Mucosa of stomach (tissue), 1 donor: ENCODE data around the gene ALCAM.

Experiments used
- H3K27me3 ChIP-seq: one replicate; pipeline ENCODE4 v1.7.0; 2013; ENCODE audit warnings: mild to moderate bottlenecking, low read length; ENCODE audit not compliant: control insufficient read depth, insufficient read depth
- H3K36me3 ChIP-seq: one replicate; pipeline ENCODE4 v1.7.0; 2013; ENCODE audit warnings: low read length; ENCODE audit not compliant: control insufficient read depth, insufficient read depth
- H3K4me1 ChIP-seq: one replicate; pipeline ENCODE4 v1.7.0; 2013; ENCODE audit warnings: mild to moderate bottlenecking, low read length; ENCODE audit not compliant: control insufficient read depth, insufficient read depth
- H3K4me3 ChIP-seq: one replicate; pipeline ENCODE4 v1.7.0; 2013; ENCODE audit warnings: low read length
- H3K9ac ChIP-seq: one replicate; pipeline ENCODE4 v1.7.0; 2013; ENCODE audit warnings: mild to moderate bottlenecking, low read length, moderate library complexity
- H3K9me3 ChIP-seq: one replicate; pipeline ENCODE4 v1.7.0; 2013; ENCODE audit warnings: mild to moderate bottlenecking, low read length, moderate library complexity; ENCODE audit not compliant: control insufficient read depth
- donor health status: Pancreatic carcinoma.

The ALCAM gene

DNA sequence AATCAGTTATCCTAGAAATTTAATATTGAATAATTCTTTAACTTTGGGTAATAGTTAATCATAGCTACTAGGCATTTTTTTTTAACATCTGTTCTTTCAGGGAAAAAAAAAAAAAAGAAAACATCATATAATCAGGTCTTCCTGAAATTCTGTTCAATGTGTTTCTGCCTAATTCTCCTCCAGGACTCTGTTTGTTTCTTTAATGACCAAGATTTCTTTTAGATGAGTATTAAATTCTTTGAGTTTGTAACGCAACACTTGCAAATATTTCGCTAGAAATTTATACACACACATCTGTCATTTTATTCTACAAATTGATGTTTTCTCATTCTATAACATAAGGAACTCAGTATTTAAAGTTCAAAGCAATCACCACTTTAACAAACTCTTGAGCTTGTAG, 56.7 kb downstream of the ALCAM start:
- Histone ChIP-seq H3K9ac (no peak overlapping the region), H3K9me3 (no peaks in the 10 kb centered on the region), H3K27me3 (no peaks in the 10 kb centered on the region), H3K4me3 (no peak overlapping the region), H3K36me3 (no peaks in the 10 kb centered on the region), H3K4me1 (no peaks in the 10 kb centered on the region)

DNA sequence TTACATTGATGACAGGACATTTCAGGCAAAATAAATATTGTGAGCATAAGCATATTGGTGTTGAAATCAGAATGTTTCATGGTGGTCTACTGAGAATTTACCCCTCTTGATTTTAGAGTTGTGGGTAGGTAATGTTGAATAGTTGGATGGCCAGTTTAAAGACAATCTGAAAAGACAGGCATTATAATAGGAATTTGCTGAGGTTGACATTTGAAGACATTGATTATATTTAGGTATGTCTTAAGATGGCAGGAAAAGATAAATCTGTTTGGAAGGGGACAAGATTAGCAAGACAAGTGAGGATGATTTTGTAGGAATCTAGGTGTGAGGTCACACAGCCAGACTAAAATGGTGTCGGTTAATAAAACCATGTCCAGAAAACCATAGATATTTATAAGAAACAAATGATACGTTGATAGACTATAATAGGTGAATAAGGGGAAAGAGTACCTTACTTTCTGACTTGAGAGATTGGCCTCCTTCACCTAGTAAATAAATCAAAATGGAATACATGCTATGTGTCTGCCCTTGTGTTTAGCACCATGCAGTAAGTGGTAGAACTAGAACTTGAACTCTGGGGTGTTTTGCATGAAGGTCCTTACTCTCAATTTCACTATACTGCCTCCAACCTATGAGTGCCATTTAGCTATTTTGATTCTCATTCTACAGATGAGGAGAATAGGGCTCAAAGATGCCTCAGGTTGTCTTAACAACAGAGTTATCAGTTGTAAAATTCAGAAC, 57.9 kb downstream of the ALCAM start:
- no peaks in the 10 kb centered on the region for H3K9me3 ChIP-seq
- H3K4me3 ChIP-seq = no peak overlapping the region
- H3K4me1 ChIP-seq = no peaks in the 10 kb centered on the region
- H3K27me3 ChIP-seq = no peaks in the 10 kb centered on the region
- H3K9ac ChIP-seq = no peak overlapping the region
- H3K36me3 ChIP-seq = no peaks in the 10 kb centered on the region

DNA sequence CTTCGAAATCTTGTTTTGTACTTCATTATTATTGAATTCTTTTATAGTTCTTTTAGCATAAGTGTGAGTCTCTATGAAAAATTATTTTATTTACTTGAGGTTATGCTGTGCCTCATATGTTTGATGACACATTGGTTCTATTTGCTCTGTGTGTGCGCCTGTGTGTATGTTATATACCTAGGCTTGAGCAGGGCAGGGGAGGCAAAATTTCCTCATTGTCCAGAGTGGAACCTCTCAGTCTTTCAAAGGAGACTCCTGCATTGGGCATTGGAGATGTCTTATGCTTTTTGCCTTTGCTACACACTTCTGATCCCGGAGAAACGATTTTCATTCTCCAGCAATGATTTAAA, 58.4 kb downstream of the ALCAM start:
- H3K9me3 ChIP-seq = no peaks in the 10 kb centered on the region
- H3K4me3 ChIP-seq = no peak overlapping the region
- H3K9ac ChIP-seq = no peak overlapping the region
- H3K27me3 ChIP-seq = no peaks in the 10 kb centered on the region
- H3K36me3 ChIP-seq = no peaks in the 10 kb centered on the region
- H3K4me1 ChIP-seq = no peaks in the 10 kb centered on the region

DNA sequence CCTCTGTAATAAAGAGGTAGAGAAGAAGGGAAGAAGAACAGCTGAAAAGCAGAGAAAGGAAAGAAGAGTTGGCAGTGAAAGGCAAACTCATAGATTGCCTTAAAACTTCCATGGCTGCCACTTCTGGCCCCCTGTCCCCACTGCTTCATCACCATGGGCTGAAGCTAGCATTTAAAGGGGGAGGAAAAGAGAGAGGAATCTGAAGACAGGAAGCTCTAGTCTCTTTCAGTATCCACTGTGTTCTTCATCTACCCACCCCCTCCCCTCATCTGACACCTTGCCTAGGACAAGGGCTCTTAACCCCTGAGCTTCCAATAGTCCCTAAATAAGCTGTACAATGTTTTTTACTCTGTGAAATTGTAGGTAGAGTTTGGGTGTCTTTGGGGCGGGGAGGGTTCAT, 60.6 kb downstream of the ALCAM start:
- Histone ChIP-seq H3K9me3 (no peaks in the 10 kb centered on the region), H3K4me3 (no peak overlapping the region), H3K4me1 (no peaks in the 10 kb centered on the region), H3K36me3 (no peaks in the 10 kb centered on the region), H3K9ac (no peak overlapping the region), H3K27me3 (no peaks in the 10 kb centered on the region)

DNA sequence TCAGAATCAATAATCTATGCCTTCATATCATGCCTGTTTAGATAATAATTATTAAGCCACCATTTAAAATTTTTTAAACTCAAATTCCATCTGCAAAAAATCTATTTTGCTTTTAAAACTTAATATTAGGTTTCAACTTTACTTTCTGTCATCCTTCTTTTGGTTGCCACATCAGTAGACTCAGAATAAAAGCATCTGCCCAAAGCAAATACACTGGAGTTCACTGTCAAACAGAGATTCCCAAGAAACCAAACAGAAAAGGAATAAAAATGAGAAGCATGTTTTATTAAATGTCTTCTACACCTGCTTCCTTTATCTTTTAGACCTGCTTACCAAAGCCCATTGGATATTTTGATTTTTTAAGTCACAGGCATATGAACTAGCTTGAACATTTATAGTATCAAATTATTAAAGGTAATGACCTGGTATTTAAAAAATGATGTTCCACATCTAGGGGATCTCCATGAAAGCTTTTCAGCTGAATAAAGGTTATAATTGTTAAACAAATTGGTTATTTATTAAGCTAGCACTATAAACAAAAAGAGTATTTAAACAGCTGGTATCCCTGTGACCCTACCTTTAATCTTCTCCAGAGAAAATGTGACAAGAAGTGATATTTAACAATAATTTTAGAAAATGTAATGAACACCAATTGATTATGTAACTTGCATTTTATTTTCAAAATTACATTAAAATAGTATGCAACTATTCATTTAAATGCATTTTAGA, 62.5 kb downstream of the ALCAM start:
- H3K9ac ChIP-seq = no peak overlapping the region
- no peak overlapping the region for H3K4me3 ChIP-seq
- H3K36me3 ChIP-seq = no peaks in the 10 kb centered on the region
- H3K4me1 ChIP-seq = no peaks in the 10 kb centered on the region
- no peaks in the 10 kb centered on the region for H3K27me3 ChIP-seq
- no peaks in the 10 kb centered on the region for H3K9me3 ChIP-seq

DNA sequence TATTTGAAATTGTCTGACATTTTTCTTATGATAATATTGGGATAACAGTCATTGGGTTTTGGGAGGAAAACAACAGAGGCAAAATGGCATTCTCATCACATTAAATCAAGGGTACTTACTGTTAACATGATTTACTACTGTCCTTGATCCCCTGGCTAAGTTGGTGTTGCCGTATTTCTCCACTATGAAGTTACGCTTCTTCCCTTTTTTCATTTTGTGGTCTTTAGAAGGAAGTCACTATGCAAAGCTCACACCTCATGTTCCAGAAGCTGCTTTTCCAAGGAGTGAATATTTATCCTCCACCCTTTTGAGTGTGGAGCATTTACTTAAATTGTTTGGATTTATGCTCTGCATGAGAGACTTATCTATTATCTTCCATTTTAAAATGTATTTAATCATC, 63.7 kb downstream of the ALCAM start:
- Histone ChIP-seq H3K4me1 (no peaks in the 10 kb centered on the region), H3K9me3 (no peaks in the 10 kb centered on the region), H3K36me3 (no peaks in the 10 kb centered on the region), H3K9ac (no peak overlapping the region), H3K27me3 (no peaks in the 10 kb centered on the region), H3K4me3 (no peak overlapping the region)

DNA sequence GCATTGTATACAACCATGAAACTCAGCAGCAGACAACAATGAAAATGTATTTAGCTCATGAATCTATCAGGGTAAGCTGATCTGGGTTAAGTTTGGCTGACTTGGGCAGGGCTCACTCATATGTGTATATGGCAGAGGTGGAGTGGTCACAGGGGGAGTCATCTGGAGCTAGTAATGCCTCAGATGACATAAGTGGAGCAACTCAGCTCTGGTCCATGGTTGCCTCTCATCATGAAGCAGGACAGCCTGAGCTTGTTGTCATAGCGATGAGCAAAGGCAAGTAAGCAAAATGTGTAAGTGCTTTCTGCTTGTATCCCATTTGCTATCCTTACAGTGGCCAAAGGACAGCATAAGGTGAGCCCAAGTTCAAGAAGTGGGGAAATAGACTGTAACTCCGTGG, 64.5 kb downstream of the ALCAM start:
- no peaks in the 10 kb centered on the region for H3K27me3 ChIP-seq
- H3K9me3 ChIP-seq = no peaks in the 10 kb centered on the region
- no peaks in the 10 kb centered on the region for H3K36me3 ChIP-seq
- no peaks in the 10 kb centered on the region for H3K4me1 ChIP-seq
- H3K9ac ChIP-seq = no peak overlapping the region
- no peak overlapping the region for H3K4me3 ChIP-seq

DNA sequence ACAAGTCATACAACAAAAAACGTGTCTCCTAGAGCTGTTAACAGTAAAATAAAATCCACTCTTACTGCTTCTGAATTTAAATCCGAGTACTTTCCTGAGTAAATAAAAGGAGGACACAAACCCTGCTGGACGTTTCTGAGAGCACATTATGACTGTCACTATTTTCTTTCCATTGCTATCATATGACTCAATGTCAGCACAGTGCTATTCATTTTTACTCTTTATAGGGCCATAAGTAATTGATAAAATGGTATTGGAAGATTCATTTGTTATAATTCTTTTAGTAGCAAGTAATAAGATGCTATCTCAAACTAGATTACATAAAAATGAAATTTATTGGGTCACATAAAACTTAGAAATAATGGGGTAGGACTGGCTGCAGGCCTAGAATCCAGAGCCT, 68.6 kb downstream of the ALCAM start:
- Histone ChIP-seq H3K36me3 (no peaks in the 10 kb centered on the region), H3K4me3 (no peak overlapping the region), H3K9ac (no peak overlapping the region), H3K4me1 (peaks cover 2% of the 10 kb centered on the region), H3K9me3 (no peaks in the 10 kb centered on the region), H3K27me3 (no peaks in the 10 kb centered on the region)

DNA sequence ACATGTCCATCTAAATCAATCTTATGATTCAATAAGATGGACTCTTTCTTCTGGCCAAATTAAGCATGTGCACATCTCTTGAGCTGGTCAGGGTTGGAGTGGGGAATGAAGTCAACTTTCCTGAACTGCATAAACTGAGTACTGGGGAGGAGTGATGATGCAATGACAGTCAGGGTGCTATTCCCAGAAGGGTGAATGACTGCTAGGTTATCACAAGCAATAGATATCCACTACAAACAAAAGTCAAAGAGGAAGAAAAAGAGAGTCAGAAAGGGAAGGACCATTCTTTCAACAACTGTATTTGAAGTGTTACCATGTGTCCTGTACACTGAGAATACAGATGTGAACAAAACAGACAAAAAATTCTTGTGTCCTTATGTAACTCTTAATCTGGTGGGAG, 70.0 kb downstream of the ALCAM start:
- Histone ChIP-seq H3K27me3 (no peaks in the 10 kb centered on the region), H3K9me3 (no peaks in the 10 kb centered on the region), H3K9ac (no peak overlapping the region), H3K4me3 (no peak overlapping the region), H3K36me3 (no peaks in the 10 kb centered on the region), H3K4me1 (peaks cover 9% of the 10 kb centered on the region)

DNA sequence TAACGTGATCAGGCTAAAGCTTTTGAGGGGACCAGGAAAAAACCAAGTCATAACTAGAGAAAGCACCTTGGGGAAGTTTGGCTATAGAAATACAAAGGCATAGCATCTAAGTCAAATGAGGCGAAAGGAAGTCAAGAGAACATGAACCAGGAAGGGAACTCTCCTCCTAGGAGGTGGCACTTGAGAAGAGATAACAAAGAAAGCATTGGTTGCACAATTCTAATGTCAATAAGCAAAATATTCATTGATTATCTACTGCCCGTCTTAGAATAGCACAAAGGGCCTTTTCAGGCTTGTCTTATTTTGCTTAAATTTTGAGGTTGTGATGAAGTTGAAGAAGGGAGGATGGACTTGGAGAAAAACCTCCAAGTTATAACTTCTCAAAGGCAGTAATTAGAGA, 73.4 kb downstream of the ALCAM start:
- Histone ChIP-seq H3K4me1 (peaks cover 9% of the 10 kb centered on the region), H3K9ac (no peak overlapping the region), H3K9me3 (no peaks in the 10 kb centered on the region), H3K27me3 (no peaks in the 10 kb centered on the region), H3K4me3 (no peak overlapping the region), H3K36me3 (no peaks in the 10 kb centered on the region)

DNA sequence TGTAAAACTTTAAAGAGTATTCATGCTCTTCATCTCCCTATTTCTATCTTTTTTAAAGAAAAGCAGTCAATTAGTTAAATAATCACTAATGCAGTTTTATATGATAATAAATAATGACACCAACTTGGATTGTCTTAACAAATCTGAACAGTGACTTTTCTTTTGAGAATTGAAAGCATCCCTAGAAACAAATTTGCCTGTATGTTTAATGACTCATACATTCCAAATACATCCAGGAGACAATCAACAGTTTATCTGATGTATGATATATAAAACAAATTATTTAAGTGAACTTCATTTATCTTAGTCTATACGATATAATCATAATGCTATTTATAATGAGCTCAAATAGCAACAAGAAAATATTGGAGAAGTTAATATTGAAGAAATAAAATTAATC, 78.0 kb downstream of the ALCAM start:
- Histone ChIP-seq H3K27me3 (no peaks in the 10 kb centered on the region), H3K4me1 (peaks cover 12% of the 10 kb centered on the region), H3K36me3 (no peaks in the 10 kb centered on the region), H3K9me3 (no peaks in the 10 kb centered on the region), H3K9ac (no peak overlapping the region), H3K4me3 (no peak overlapping the region)

DNA sequence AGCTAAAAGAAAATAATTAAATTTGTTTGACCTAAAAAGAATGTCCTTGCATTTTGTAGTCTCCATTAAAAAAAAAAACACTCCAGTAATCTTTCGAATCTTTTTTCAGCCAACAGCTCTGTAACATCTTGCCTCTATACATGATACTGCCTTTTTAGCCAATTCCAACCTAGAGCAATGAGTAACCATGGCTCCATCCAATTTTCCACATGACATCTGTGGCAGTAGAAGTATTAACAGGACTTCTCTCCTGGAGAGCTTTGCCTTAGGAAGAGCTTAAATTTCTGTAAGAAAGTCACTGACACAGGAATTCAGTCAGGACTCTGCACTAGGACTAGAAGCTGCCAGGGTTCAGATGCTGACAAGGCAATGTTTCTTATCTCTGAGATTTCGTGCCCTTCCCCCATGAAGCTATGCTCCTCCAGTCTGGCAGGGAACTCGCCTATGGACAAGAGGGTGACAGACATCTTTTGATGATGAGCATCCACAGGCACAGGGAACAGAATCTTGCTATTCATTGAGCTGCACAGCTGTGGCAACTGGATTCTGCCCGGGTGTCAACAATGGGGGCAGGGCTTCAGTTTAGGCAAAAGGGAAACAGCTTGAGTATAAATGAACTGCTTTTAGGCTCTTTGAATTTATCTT, 81.8 kb downstream of the ALCAM start:
- Histone ChIP-seq H3K4me3 (no peak overlapping the region), H3K27me3 (no peaks in the 10 kb centered on the region), H3K9me3 (no peaks in the 10 kb centered on the region), H3K9ac (no peak overlapping the region), H3K4me1 (peaks cover 4% of the 10 kb centered on the region), H3K36me3 (no peaks in the 10 kb centered on the region)
